DND-41 (cell line): ENCODE measurements around the gene ZMIZ1.

ENCODE experiments used
- CTCF ChIP-seq: IDR thresholded peaks from 2 replicates; pipeline ENCODE4 v1.5.1; 2012; ENCODE audit warnings: borderline replicate concordance, low read length, moderate library complexity, mild to moderate bottlenecking; ENCODE audit not compliant: poor library complexity, severe bottlenecking; ENCODE audit errors: extremely low read depth
- EZH2 ChIP-seq: IDR thresholded peaks from 3 replicates; pipeline ENCODE4 v1.6.1; 2012; ENCODE audit warnings: borderline replicate concordance, low read depth, mild to moderate bottlenecking, moderate library complexity, low read length, inconsistent platforms; ENCODE audit not compliant: severe bottlenecking

GRCh38 chr10:79223091-79224048 is 154.6 kb downstream of the ZMIZ1 start:
- TF ChIP-seq CTCF (no peak), EZH2 (no peak)
